Dedifferentiated amniotic fluid mesenchymal stem cell (primary cell): ENCODE results near the gene GALC.

ENCODE experiments used
- DNase-seq: peaks from one replicate; pipeline ENCODE4 v3.0.0-alpha.2; 2016; ENCODE audit errors: extremely low spot score

Gene GALC

GRCh38 chr14:88007608-88008007 lies 14.6 kb upstream of the GALC start:
- no peak for DNase-seq

GRCh38 chr14:88005978-88006851 lies 13.2 kb upstream of the GALC start:
- DNase-seq: no peak

DNA sequence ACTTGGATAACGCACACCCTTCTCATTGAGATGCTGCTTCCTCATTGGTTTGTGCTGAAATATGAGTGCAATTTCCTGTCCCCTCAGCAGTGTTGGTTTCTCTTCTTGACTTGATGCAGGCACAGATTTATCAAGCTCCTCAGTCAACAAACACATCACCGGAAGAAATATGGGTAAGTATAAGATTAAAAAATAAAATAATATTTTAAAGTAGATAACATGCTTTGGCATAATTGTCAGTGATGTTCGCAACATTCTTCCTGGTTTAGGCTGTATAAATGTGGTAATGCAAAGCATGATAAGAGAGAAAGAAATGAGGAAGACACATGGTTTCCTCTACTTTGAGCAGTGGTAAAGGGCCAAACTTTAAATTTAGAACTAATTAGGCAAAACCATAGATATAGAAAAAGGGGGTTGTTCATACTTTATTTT lies 12.1 kb upstream of the GALC start, which contains the start of gene GPR65:
Gene GPR65 (plus strand): TSS at position 86 of the 432 bp plus-strand sequence. CDS start 5,713 bp downstream, outside the sequence.
- no peak for DNase-seq

- DNase-seq: no peak
These were observed 11.6 kb upstream of the GALC start for GRCh38 chr14:88004506-88005036.

DNA sequence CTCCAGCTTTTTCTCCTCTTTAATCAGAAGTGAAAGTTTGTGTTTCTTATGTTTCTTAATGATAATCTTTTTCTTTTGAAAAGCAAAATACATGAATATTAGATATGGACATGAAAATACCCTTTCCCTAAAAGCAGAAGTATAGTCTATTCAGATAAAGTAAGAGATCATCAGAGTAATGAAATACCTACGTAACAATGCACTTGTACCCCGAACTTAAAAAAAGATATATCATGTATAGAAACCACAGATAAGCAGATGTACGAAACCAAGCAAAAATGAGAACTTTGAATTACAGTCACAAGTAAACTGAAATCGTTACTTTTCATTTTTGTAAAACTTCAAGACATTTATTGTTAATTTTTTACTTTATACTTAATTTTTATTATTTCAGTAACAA lies 10.4 kb upstream of the GALC start:
- no peak for DNase-seq

GRCh38 chr14:88002421-88003075 lies 9.6 kb upstream of the GALC start:
- no peak for DNase-seq

DNA sequence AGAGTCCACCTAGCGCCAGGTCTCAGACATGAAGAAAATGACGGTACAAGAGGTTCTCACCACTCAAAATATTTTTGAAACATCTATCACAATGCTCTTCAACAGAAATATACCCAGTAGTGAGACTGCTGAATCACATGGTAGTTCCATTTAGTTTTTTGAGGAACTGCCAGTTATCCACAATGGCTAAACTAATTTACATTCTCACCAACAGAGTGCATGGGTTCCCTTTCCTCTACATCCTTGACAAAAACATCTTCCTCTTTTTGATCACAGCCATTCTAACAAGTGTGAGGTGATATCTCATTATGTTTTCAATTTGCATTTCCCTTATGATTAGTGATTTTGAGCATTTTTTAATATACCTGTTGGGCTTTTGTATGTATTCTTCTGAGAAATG lies 6.3 kb upstream of the GALC start:
- DNase-seq: no peak

GRCh38 chr14:87998482-87998881 lies 5.5 kb upstream of the GALC start:
- DNase-seq: no peak

GRCh38 chr14:87996291-87996592 lies 3.3 kb upstream of the GALC start:
- DNase-seq: no peak

GRCh38 chr14:87995500-87996290 lies 2.7 kb upstream of the GALC start:
- DNase-seq: no peak

- DNase-seq: no peak
These were observed 2.0 kb upstream of the GALC start for GRCh38 chr14:87994974-87995373.

DNA sequence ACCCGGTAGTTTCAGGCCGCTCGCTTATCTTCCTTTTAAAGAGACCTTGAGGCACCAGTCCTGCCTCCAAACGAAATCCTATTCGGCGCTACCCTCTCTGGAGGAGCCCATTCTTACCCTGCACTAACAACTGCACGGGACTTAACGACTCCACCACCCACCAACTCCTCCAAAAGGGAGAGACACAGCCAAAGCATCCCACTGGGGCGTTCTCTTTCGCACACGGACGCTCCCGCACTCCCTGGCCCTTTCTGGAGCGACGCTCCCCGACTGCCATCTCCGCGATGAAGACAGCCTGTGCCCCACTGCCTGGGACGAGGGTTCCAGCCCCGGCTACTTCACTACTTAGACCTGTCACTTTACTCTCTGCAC lies 650 bp downstream of the GALC start:
- DNase-seq: no peak

DNA sequence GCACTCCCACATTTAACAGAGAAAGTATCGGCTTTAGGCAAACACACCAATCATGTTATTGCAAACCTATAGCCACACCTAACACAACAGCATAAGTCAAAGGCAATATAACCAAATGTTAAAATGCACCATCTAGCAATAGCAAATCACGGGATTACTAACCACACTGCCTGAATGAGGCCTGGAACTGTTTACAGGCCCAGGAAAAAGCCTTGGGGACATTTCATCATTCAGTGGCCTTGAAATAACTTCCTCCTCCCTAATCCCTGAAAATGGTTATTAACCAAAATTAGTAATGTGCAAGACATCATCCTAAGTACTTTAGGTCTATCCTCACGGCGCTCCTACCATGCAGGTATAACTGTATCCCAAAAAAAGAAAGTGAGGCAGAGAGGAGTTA lies 2.3 kb downstream of the GALC start:
- DNase-seq: no peak

- no peak for DNase-seq
These were observed 3.1 kb downstream of the GALC start for GRCh38 chr14:87989956-87990299.

DNA sequence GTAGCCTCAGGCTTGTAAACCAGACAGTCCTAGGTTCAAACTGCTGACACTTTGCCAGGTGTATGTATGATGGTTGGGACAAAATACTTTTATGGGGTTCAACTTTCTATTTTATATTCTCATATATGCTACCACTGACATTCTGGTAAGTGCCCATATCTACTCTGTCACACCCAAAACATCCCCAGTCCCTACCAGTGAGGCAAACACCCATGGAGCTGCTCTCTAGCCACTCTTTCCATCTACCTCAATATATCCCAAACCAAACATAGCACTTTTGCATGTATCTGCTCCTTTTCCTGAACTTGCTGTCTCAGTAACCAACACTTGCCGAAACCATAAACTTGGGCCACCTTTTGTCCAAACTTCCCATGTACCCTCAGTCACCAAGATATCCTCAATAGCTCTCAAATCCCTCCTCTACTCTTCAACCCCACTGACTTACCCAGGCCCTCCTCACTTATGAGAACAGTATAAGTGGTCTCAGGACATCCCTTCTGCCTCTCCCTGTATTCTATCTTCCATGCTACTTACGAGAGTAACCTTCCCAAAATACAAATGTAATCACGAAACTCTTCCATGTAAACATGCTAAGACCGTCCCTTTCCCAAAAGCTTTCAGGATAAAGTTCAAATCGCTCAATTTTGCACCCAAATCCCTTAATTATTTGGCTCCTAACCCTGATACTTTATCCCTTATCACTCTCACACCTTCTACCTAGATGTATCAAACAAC lies 3.6 kb downstream of the GALC start:
- DNase-seq: no peak

DNA sequence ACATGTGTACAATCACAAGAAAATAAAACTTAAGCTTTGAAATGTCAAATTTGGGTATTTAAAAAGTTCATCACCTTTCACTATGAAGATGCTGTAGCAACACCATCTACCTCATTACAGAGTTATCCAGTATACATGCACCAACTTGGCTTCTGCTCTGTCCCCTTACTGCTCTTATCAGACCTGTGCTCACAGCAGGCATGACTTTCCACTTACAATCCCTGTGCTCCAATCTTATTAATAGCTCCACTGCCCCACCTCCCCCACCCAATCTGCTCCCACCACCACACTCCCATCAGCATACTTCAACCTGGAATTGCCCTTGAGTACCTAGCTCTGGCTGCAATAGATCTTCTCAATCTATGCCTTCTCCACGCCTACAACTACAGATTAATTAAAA lies 13.3 kb downstream of the GALC start:
- no peak for DNase-seq

DNA sequence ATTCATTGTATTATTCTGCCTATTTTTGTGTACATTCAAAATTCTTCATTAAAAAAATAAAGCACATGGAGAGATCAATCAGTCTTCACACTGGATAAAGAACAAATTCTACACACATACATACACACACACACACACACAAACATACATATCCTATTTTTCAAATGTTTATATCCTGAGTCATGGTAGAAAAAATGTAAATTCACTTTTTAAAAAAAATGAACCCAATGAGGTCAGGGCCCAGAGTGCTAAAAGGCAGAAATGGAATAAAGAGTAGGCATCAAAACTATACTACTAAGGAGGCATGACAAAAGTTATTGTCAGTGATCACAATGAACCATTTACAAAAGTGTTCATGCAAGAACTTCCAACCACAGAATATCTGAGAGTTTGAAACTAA lies 17.3 kb downstream of the GALC start:
- no peak for DNase-seq

- no peak for DNase-seq
These were observed 22.0 kb downstream of the GALC start for GRCh38 chr14:87971010-87971409.

- peak; percentile 18 for DNase-seq
These were observed 25.5 kb downstream of the GALC start for GRCh38 chr14:87967496-87967895.

- no peak for DNase-seq
These were observed 26.2 kb downstream of the GALC start for GRCh38 chr14:87966816-87967215.

DNA sequence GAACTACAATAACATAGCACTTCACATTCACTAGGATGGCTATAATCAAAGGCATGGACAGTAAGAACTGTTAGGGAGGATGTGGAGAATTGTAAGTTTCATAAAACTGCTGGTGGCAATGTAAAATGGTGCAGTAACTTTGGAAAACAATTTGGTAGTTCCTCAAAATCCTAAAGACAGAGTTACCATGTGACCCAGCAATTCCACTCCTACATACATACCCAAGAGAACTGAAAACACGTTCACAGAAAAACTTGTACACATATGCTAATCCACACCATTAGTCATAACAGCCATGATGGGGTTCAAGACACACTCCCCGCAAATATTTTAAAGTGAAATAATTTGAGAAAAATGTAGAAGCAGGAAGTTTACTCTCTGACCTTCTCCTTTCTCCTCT lies 31.7 kb downstream of the GALC start:
- no peak for DNase-seq
